ENCODE results near the gene PLEKHN1. TPM values are rescaled to one million over a fixed set of nuclear protein-coding genes. Genes with fewer than 3 reads are reported as not detected.

The PLEKHN1 gene
- polyA plus RNA-seq, 2 donors, result 35.6 to 74.7 TPM

GRCh38 chr1:950268-950667 is 16.0 kb upstream of the PLEKHN1 start:
- 91 to 96% methylated on average over 9 of the region's 9 CpGs for WGBS, 2 donors
- peaks cover 31 to 91% of the 10 kb centered on the region in 2 donors for H3K36me3 ChIP-seq (ENCODE audit: control insufficient read depth in 2 of 2, insufficient read depth in 2 of 2, low read length in 1 of 2)
- H3K27ac ChIP-seq (ENCODE audit: low read depth in 2 of 2, low read length in 1 of 2), result no peak overlapping the region
- no peaks in the 10 kb centered on the region for H3K27me3 ChIP-seq (ENCODE audit: control insufficient read depth in 1 of 2, insufficient read depth in 2 of 2, low read length in 2 of 2)
- no peaks in the 10 kb centered on the region for H3K4me1 ChIP-seq (ENCODE audit: control insufficient read depth in 2 of 2, insufficient read depth in 2 of 2, low read length in 1 of 2)
- no peak overlapping the region for H3K4me3 ChIP-seq (ENCODE audit: low read depth in 1 of 2, low read length in 2 of 2)
- H3K9me3 ChIP-seq (ENCODE audit: control insufficient read depth in 2 of 2, insufficient read depth in 1 of 2, low read depth in 1 of 2, low read length in 1 of 2), result no peaks in the 10 kb centered on the region

GRCh38 chr1:950881-951280 is 15.4 kb upstream of the PLEKHN1 start:
- peaks cover 31 to 90% of the 10 kb centered on the region in 2 donors for H3K36me3 ChIP-seq (ENCODE audit: control insufficient read depth in 2 of 2, insufficient read depth in 2 of 2, low read length in 1 of 2)
- H3K4me3 ChIP-seq (ENCODE audit: low read depth in 1 of 2, low read length in 2 of 2), result no peak overlapping the region
- WGBS, 2 donors, result 91 to 95% methylated on average over 17 to 23 of the region's 23 CpGs
- H3K9me3 ChIP-seq (ENCODE audit: control insufficient read depth in 2 of 2, insufficient read depth in 1 of 2, low read depth in 1 of 2, low read length in 1 of 2), result no peaks in the 10 kb centered on the region
- no peaks in the 10 kb centered on the region for H3K4me1 ChIP-seq (ENCODE audit: control insufficient read depth in 2 of 2, insufficient read depth in 2 of 2, low read length in 1 of 2)
- H3K27me3 ChIP-seq (ENCODE audit: control insufficient read depth in 1 of 2, insufficient read depth in 2 of 2, low read length in 2 of 2), result no peaks in the 10 kb centered on the region
- H3K27ac ChIP-seq (ENCODE audit: low read depth in 2 of 2, low read length in 1 of 2), result no peak overlapping the region

GRCh38 chr1:951364-951763 is 14.9 kb upstream of the PLEKHN1 start:
- Histone ChIP-seq H3K27ac (ENCODE audit: low read depth in 2 of 2, low read length in 1 of 2) (no peak overlapping the region), H3K4me1 (ENCODE audit: control insufficient read depth in 2 of 2, insufficient read depth in 2 of 2, low read length in 1 of 2) (no peaks in the 10 kb centered on the region), H3K9me3 (ENCODE audit: control insufficient read depth in 2 of 2, insufficient read depth in 1 of 2, low read depth in 1 of 2, low read length in 1 of 2) (no peaks in the 10 kb centered on the region), H3K4me3 (ENCODE audit: low read depth in 1 of 2, low read length in 2 of 2) (no peak overlapping the region), H3K27me3 (ENCODE audit: control insufficient read depth in 1 of 2, insufficient read depth in 2 of 2, low read length in 2 of 2) (no peaks in the 10 kb centered on the region), H3K36me3 (ENCODE audit: control insufficient read depth in 2 of 2, insufficient read depth in 2 of 2, low read length in 1 of 2) (peaks cover 31 to 87% of the 10 kb centered on the region in 2 donors)
- WGBS, 2 donors, result 78 to 82% methylated on average over 6 of the region's 6 CpGs

- H3K36me3 ChIP-seq (ENCODE audit: control insufficient read depth in 2 of 2, insufficient read depth in 2 of 2, low read length in 1 of 2), result peaks cover 31 to 85% of the 10 kb centered on the region in 2 donors
Measured at GRCh38 chr1:952201-952600, 14.1 kb upstream of the PLEKHN1 start.

GRCh38 chr1:952603-953002 is 13.7 kb upstream of the PLEKHN1 start:
- 78 to 94% methylated on average over 7 of the region's 7 CpGs for WGBS, 2 donors
- Histone ChIP-seq H3K9me3 (ENCODE audit: control insufficient read depth in 2 of 2, insufficient read depth in 1 of 2, low read depth in 1 of 2, low read length in 1 of 2) (no peaks in the 10 kb centered on the region), H3K27ac (ENCODE audit: low read depth in 2 of 2, low read length in 1 of 2) (no peak overlapping the region), H3K4me3 (ENCODE audit: low read depth in 1 of 2, low read length in 2 of 2) (no peak overlapping the region), H3K36me3 (ENCODE audit: control insufficient read depth in 2 of 2, insufficient read depth in 2 of 2, low read length in 1 of 2) (peaks cover 31 to 81% of the 10 kb centered on the region in 2 donors), H3K4me1 (ENCODE audit: control insufficient read depth in 2 of 2, insufficient read depth in 2 of 2, low read length in 1 of 2) (no peaks in the 10 kb centered on the region), H3K27me3 (ENCODE audit: control insufficient read depth in 1 of 2, insufficient read depth in 2 of 2, low read length in 2 of 2) (no peaks in the 10 kb centered on the region)

More at GRCh38 chr1:952201-952600, 14.1 kb upstream of the PLEKHN1 start:
- Histone ChIP-seq H3K27ac (ENCODE audit: low read depth in 2 of 2, low read length in 1 of 2) (no peak overlapping the region), H3K9me3 (ENCODE audit: control insufficient read depth in 2 of 2, insufficient read depth in 1 of 2, low read depth in 1 of 2, low read length in 1 of 2) (no peaks in the 10 kb centered on the region), H3K27me3 (ENCODE audit: control insufficient read depth in 1 of 2, insufficient read depth in 2 of 2, low read length in 2 of 2) (no peaks in the 10 kb centered on the region), H3K4me3 (ENCODE audit: low read depth in 1 of 2, low read length in 2 of 2) (no peak overlapping the region), H3K4me1 (ENCODE audit: control insufficient read depth in 2 of 2, insufficient read depth in 2 of 2, low read length in 1 of 2) (no peaks in the 10 kb centered on the region)
- WGBS, 2 donors, result 92 to 93% methylated on average over 15 of the region's 15 CpGs

GRCh38 chr1:953524-954320 is 12.6 kb upstream of the PLEKHN1 start:
- peaks cover 31 to 70% of the 10 kb centered on the region in 2 donors for H3K36me3 ChIP-seq (ENCODE audit: control insufficient read depth in 2 of 2, insufficient read depth in 2 of 2, low read length in 1 of 2)

GRCh38 chr1:954927-955326 is 11.4 kb upstream of the PLEKHN1 start:
- Histone ChIP-seq H3K36me3 (ENCODE audit: control insufficient read depth in 2 of 2, insufficient read depth in 2 of 2, low read length in 1 of 2) (peaks cover 23 to 60% of the 10 kb centered on the region in 2 donors), H3K27me3 (ENCODE audit: control insufficient read depth in 1 of 2, insufficient read depth in 2 of 2, low read length in 2 of 2) (no peaks in the 10 kb centered on the region), H3K27ac (ENCODE audit: low read depth in 2 of 2, low read length in 1 of 2) (no peak overlapping the region), H3K4me1 (ENCODE audit: control insufficient read depth in 2 of 2, insufficient read depth in 2 of 2, low read length in 1 of 2) (peaks cover 0 to 4% of the 10 kb centered on the region in 2 donors), H3K4me3 (ENCODE audit: low read depth in 1 of 2, low read length in 2 of 2) (no peak overlapping the region), H3K9me3 (ENCODE audit: control insufficient read depth in 2 of 2, insufficient read depth in 1 of 2, low read depth in 1 of 2, low read length in 1 of 2) (no peaks in the 10 kb centered on the region)
- WGBS, 2 donors, result 89 to 91% methylated on average over 13 of the region's 13 CpGs

More at GRCh38 chr1:953524-954320, 12.6 kb upstream of the PLEKHN1 start:
- H3K4me1 ChIP-seq (ENCODE audit: control insufficient read depth in 2 of 2, insufficient read depth in 2 of 2, low read length in 1 of 2), result peaks cover 0 to 2% of the 10 kb centered on the region in 2 donors
- H3K9me3 ChIP-seq (ENCODE audit: control insufficient read depth in 2 of 2, insufficient read depth in 1 of 2, low read depth in 1 of 2, low read length in 1 of 2), result no peaks in the 10 kb centered on the region
- no peaks in the 10 kb centered on the region for H3K27me3 ChIP-seq (ENCODE audit: control insufficient read depth in 1 of 2, insufficient read depth in 2 of 2, low read length in 2 of 2)
- no peak overlapping the region for H3K27ac ChIP-seq (ENCODE audit: low read depth in 2 of 2, low read length in 1 of 2)
- H3K4me3 ChIP-seq (ENCODE audit: low read depth in 1 of 2, low read length in 2 of 2), result no peak overlapping the region
- WGBS, 2 donors, result 91% methylated on average over 32 of the region's 32 CpGs

GRCh38 chr1:955474-955873 is 10.8 kb upstream of the PLEKHN1 start:
- Histone ChIP-seq H3K4me1 (ENCODE audit: control insufficient read depth in 2 of 2, insufficient read depth in 2 of 2, low read length in 1 of 2) (peaks cover 0 to 4% of the 10 kb centered on the region in 2 donors), H3K9me3 (ENCODE audit: control insufficient read depth in 2 of 2, insufficient read depth in 1 of 2, low read depth in 1 of 2, low read length in 1 of 2) (no peaks in the 10 kb centered on the region), H3K27ac (ENCODE audit: low read depth in 2 of 2, low read length in 1 of 2) (no peak overlapping the region), H3K36me3 (ENCODE audit: control insufficient read depth in 2 of 2, insufficient read depth in 2 of 2, low read length in 1 of 2) (peaks cover 23 to 54% of the 10 kb centered on the region in 2 donors), H3K27me3 (ENCODE audit: control insufficient read depth in 1 of 2, insufficient read depth in 2 of 2, low read length in 2 of 2) (no peaks in the 10 kb centered on the region), H3K4me3 (ENCODE audit: low read depth in 1 of 2, low read length in 2 of 2) (no peak overlapping the region)
- WGBS, 2 donors, result 84 to 86% methylated on average over 6 of the region's 6 CpGs

GRCh38 chr1:956636-957035 is 9.6 kb upstream of the PLEKHN1 start:
- 83 to 88% methylated on average over 11 of the region's 11 CpGs for WGBS, 2 donors
- H3K36me3 ChIP-seq (ENCODE audit: control insufficient read depth in 2 of 2, insufficient read depth in 2 of 2, low read length in 1 of 2), result peaks cover 16 to 44% of the 10 kb centered on the region in 2 donors
- no peak overlapping the region for H3K4me3 ChIP-seq (ENCODE audit: low read depth in 1 of 2, low read length in 2 of 2)
- no peak overlapping the region for H3K27ac ChIP-seq (ENCODE audit: low read depth in 2 of 2, low read length in 1 of 2)
- peaks cover 0 to 9% of the 10 kb centered on the region in 2 donors for H3K4me1 ChIP-seq (ENCODE audit: control insufficient read depth in 2 of 2, insufficient read depth in 2 of 2, low read length in 1 of 2)
- H3K27me3 ChIP-seq (ENCODE audit: control insufficient read depth in 1 of 2, insufficient read depth in 2 of 2, low read length in 2 of 2), result no peaks in the 10 kb centered on the region
- no peaks in the 10 kb centered on the region for H3K9me3 ChIP-seq (ENCODE audit: control insufficient read depth in 2 of 2, insufficient read depth in 1 of 2, low read depth in 1 of 2, low read length in 1 of 2)

All from esophagus (tissue), 2 donors.